A549 (cell line): Measurements from ENCODE around the gene LCP1. TPM values are rescaled to one million over a fixed set of nuclear protein-coding genes. Genes with fewer than 3 reads are reported as not detected.

Experiments
- ATAC-seq, 2 experiments: fragments of 200-7000 bp in 1 of 2; fragments of >200 bp in 1 of 2; cut with Nextera tagmentation in 1 of 2; cut with Tn5 transposase in 1 of 2; 3 replicates each; pipeline versions ENCODE4 v1.8.0 to v1.9.1; 2018 to 2020; ENCODE audit warnings: mild to moderate bottlenecking in 1 of 2, moderate library complexity in 1 of 2
- CTCF ChIA-PET: fragments of 300-600 bp; sonication (Branson Sonifier 250); formaldehyde crosslinking; extraction: SDS; loops from one replicate; lab custom pipeline; 2021; ENCODE audit warnings: antibody characterized with exemption, inconsistent platforms; lab: Yijun Ruan, JAX
- POLR2A ChIA-PET: fragments of 350-600 bp; formaldehyde crosslinking; extraction: SDS; loops from one replicate; lab custom pipeline; 2021; ENCODE audit warnings: antibody characterized with exemption, inconsistent platforms; lab: Yijun Ruan, JAX
- DNase-seq, 2 experiments: peaks; one replicate each; pipeline versions ENCODE4 v3.0.0 to v3.0.0-alpha.2; 2011 to 2016; ENCODE audit warnings: low read depth in 1 of 2, low spot score in 1 of 2
- FAIRE-seq: peaks from 2 replicates; lab custom pipeline; 2011; peaks lifted over from hg19 to GRCh38; lab: Jason Lieb, UNC
- H3K27ac ChIP-seq, 2 experiments: fragments of >200 bp; sonication (Bioruptor Twin); formaldehyde crosslinking; 3 replicates each; pipeline ENCODE4 v1.5.1; 2016 to 2017
- H3K4me1 ChIP-seq: fragments of >200 bp; sonication (Bioruptor Twin); formaldehyde crosslinking; 3 replicates; pipeline ENCODE4 v1.6.1; 2016
- H3K4me2 ChIP-seq: fragments of >200 bp; sonication (Bioruptor Twin); formaldehyde crosslinking; 3 replicates; pipeline ENCODE4 v1.6.1; 2016
- H3K4me3 ChIP-seq: fragments of >200 bp; sonication (Bioruptor Twin); formaldehyde crosslinking; 3 replicates; pipeline ENCODE4 v1.5.1; 2016
- H3K9me3 ChIP-seq: fragments of >200 bp; sonication (Bioruptor Twin); formaldehyde crosslinking; 3 replicates; pipeline ENCODE4 v1.6.1; 2016
- CEBPB ChIP-seq, 2 experiments: fragments of >200 bp in 1 of 2; sonication (Bioruptor Twin) in 1 of 2; formaldehyde crosslinking in 1 of 2; IDR thresholded peaks; 2 replicates each; pipeline ENCODE4 v1.6.1; 2012 to 2016
- CHD4 ChIP-seq: fragments of 200-600 bp; sonication (generic); IDR thresholded peaks from 2 replicates; pipeline ENCODE4 v1.6.1; 2016; ENCODE audit warnings: antibody characterized with exemption, mild to moderate bottlenecking, borderline replicate concordance
- FOSB ChIP-seq: fragments of 250-450 bp; sonication (Bioruptor Pico); IDR thresholded peaks from 2 replicates; pipeline ENCODE4 v1.5.0; 2020; ENCODE audit warnings: mild to moderate bottlenecking, moderate library complexity
- FOXS1 ChIP-seq: fragments of 250-450 bp; sonication (Bioruptor Pico); IDR thresholded peaks from 2 replicates; pipeline ENCODE4 v1.5.0; 2020; ENCODE audit warnings: mild to moderate bottlenecking, moderate library complexity
- HEYL ChIP-seq: fragments of 250-450 bp; sonication (Bioruptor Pico); IDR thresholded peaks from 2 replicates; pipeline ENCODE4 v1.8.0; 2021; ENCODE audit warnings: mild to moderate bottlenecking, moderate library complexity
- JUN ChIP-seq, 2 experiments: fragments of >200 bp; sonication (Bioruptor Twin); formaldehyde crosslinking; IDR thresholded peaks; 2 replicates in 1 of 2; 3 replicates in 1 of 2; pipeline ENCODE4 v1.6.1; 2016 to 2017
- KDM1A ChIP-seq: fragments of 200-600 bp; sonication (generic); IDR thresholded peaks from 2 replicates; pipeline ENCODE4 v1.6.1; 2016; ENCODE audit warnings: low read depth, mild to moderate bottlenecking
- KDM5A ChIP-seq: fragments of 200-600 bp; sonication (generic); IDR thresholded peaks from 2 replicates; pipeline ENCODE4 v1.6.1; 2016; ENCODE audit warnings: antibody characterized with exemption, mild to moderate bottlenecking
- PHF8 ChIP-seq: fragments of 200-600 bp; sonication (generic); IDR thresholded peaks from 2 replicates; pipeline ENCODE4 v1.6.1; 2016; ENCODE audit warnings: low read depth, mild to moderate bottlenecking, antibody characterized with exemption, moderate library complexity, borderline replicate concordance
- POLR2A ChIP-seq: IDR thresholded peaks from 2 replicates; pipeline ENCODE4 v1.6.1; 2012; ENCODE audit warnings: mild to moderate bottlenecking, low read length
- RAD21 ChIP-seq, 2 experiments: fragments of >200 bp in 1 of 2; sonication (Bioruptor Twin) in 1 of 2; formaldehyde crosslinking in 1 of 2; IDR thresholded peaks in 1 of 2; conservative IDR thresholded peaks in 1 of 2; 2 replicates in 1 of 2; 3 replicates in 1 of 2; pipeline ENCODE4 v1.6.1; 2012 to 2018; ENCODE audit warnings: inconsistent platforms in 1 of 2
- RARB ChIP-seq: fragments of 250-450 bp; sonication (Bioruptor Pico); IDR thresholded peaks from 2 replicates; pipeline ENCODE4 v1.8.0; 2021; ENCODE audit warnings: mild to moderate bottlenecking, moderate library complexity
- RCOR1 ChIP-seq: fragments of 150-350 bp; IDR thresholded peaks from 2 replicates; pipeline ENCODE4 v1.6.1; 2014; ENCODE audit warnings: antibody characterized with exemption, low read length, low read depth
- SMC3 ChIP-seq: fragments of >200 bp; sonication (Bioruptor Twin); formaldehyde crosslinking; IDR thresholded peaks from 3 replicates; pipeline ENCODE4 v1.6.1; 2018; ENCODE audit warnings: inconsistent platforms
- TFCP2L1 ChIP-seq: fragments of 250-450 bp; sonication (Bioruptor Pico); IDR thresholded peaks from 2 replicates; pipeline ENCODE4 v1.5.0; 2021; ENCODE audit warnings: mild to moderate bottlenecking
- TP53 ChIP-seq: fragments of 250-450 bp; sonication (Bioruptor Pico); IDR thresholded peaks from 2 replicates; pipeline ENCODE4 v1.5.0; 2021; ENCODE audit warnings: mild to moderate bottlenecking, moderate library complexity
- ZFP36 ChIP-seq: fragments of 450-650 bp; IDR thresholded peaks from 2 replicates; pipeline ENCODE4 v1.6.1; 2014; ENCODE audit warnings: borderline replicate concordance; ENCODE audit not compliant: partially characterized antibody
- ZNF302 ChIP-seq: fragments of 250-450 bp; sonication (Bioruptor Pico); IDR thresholded peaks from 2 replicates; pipeline ENCODE4 v1.9.0; 2021; ENCODE audit warnings: inconsistent platforms, mild to moderate bottlenecking, moderate library complexity
- ZSCAN20 ChIP-seq: fragments of 250-450 bp; sonication (Bioruptor Pico); IDR thresholded peaks from 2 replicates; pipeline ENCODE4 v1.8.0; 2022; ENCODE audit warnings: mild to moderate bottlenecking, moderate library complexity
- WGBS: methylation state at CpG from one replicate; pipeline ENCODE4 v1.1.6; 2017; ENCODE audit errors: missing lambda C conversion rate; 5-methylcytosine and 5-hydroxymethylcytosine counted together
- polyA plus RNA-seq, 4 experiments: library from polyadenylated mRNA; depleted of rRNA in 3 of 4; stranded (reverse); fragments of >200 nt; fragmentation: RNase III in 1 of 4; extraction: RNeasy Plus Mini Kit Qiagen cat#74134 plus additional on column Dnase treatment in 1 of 4; gene quantifications; 2 replicates in 3 of 4; 3 replicates in 1 of 4; pipeline ENCODE4 v1.2.3, GENCODE V29; 2011 to 2017
- TF ChIP-seq, protein P1 (sequence below): fragments of 250-450 bp; sonication (Bioruptor Pico); IDR thresholded peaks from 2 replicates; pipeline ENCODE4 v1.5.0; 2020; ENCODE audit warnings: low read depth, mild to moderate bottlenecking, moderate library complexity
- TF ChIP-seq, protein P2 (sequence below): fragments of 150-350 bp; IDR thresholded peaks from 2 replicates; pipeline ENCODE4 v1.6.1; 2014; ENCODE audit warnings: low read depth, mild to moderate bottlenecking, low read length
- TF ChIP-seq, protein P3 (sequence below): fragments of >200 bp; sonication (Bioruptor Twin); formaldehyde crosslinking; IDR thresholded peaks from 3 replicates; pipeline ENCODE4 v1.6.1; 2016
- TF ChIP-seq, protein P4 (sequence below): fragments of 200-600 bp; sonication (generic); IDR thresholded peaks from 2 replicates; pipeline ENCODE4 v1.6.1; 2016; ENCODE audit warnings: antibody characterized with exemption, mild to moderate bottlenecking, moderate library complexity
- TF ChIP-seq, protein P5 (sequence below): fragments of 450-650 bp; IDR thresholded peaks from 2 replicates; pipeline ENCODE4 v1.6.1; 2014; ENCODE audit warnings: antibody characterized with exemption
- TF ChIP-seq, protein P6 (sequence below): IDR thresholded peaks from 2 replicates; pipeline ENCODE4 v1.6.1; 2012

Gene LCP1
- polyA plus RNA-seq, 2 of the 4 experiments (the other 2 are of a cell fraction) = 0.09 to 0.19 TPM

DNA sequence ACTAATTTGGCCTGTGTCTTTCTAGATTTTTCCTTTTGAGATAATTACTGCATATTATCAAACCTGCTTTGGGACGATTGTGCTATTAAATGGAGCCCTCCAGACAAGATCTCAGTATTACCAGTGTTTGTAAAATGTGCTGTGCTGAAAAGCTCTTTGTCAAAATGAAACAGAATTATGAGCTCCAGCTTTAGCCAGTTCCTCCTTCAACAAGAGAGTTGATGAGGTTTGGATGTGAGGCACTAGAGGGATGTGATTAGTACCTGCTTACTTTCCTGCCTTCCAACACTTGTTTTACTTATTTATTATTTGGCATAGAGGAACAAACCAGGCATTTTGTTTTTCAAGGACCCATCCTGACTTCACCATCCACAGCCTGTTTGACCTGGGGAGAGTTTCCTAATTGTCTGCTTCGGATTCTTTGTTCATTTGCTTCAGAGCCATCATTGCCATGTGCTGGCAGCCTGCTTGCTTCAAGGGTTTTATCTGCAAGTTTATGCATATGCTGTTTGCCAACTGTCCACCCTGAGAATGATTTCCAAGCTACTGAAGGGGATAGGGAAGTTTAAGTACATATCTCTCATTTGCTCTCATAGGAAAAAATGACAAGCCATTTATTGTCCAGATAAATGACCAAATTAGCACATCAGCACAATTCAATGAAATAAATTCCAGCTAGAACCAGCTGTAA is 44.2 kb downstream of the LCP1 start:
- 52% methylated on average over 2 of the region's 2 CpGs for WGBS
- no peak for DNase-seq
- Histone ChIP-seq H3K4me1 (peaks cover 7% of the 10 kb centered on the region), H3K27ac (no peak overlapping the region), H3K4me3 (no peak overlapping the region), H3K9me3 (no peaks in the 10 kb centered on the region), H3K4me2 (no peak overlapping the region)
- ATAC-seq = no peak
- CTCF ChIA-PET = interaction anchor here (0.7 to 6.2 kb wide), 3 partner anchors 11 to 23 kb away, joined by 3 to 31 read pairs (median 4); no protein-coding TSS in a partner anchor
- TF ChIP-seq ZNF302 = no peak
- TF ChIP-seq, protein P1, sequence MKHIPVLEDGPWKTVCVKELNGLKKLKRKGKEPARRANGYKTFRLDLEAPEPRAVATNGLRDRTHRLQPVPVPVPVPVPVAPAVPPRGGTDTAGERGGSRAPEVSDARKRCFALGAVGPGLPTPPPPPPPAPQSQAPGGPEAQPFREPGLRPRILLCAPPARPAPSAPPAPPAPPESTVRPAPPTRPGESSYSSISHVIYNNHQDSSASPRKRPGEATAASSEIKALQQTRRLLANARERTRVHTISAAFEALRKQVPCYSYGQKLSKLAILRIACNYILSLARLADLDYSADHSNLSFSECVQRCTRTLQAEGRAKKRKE (CRISPR knock-in tag) = no peak
- TF ChIP-seq, protein P2, sequence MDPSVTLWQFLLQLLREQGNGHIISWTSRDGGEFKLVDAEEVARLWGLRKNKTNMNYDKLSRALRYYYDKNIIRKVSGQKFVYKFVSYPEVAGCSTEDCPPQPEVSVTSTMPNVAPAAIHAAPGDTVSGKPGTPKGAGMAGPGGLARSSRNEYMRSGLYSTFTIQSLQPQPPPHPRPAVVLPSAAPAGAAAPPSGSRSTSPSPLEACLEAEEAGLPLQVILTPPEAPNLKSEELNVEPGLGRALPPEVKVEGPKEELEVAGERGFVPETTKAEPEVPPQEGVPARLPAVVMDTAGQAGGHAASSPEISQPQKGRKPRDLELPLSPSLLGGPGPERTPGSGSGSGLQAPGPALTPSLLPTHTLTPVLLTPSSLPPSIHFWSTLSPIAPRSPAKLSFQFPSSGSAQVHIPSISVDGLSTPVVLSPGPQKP = no peak
- TF ChIP-seq CHD4 = no peak
- no peak for TF ChIP-seq HEYL
- TF ChIP-seq JUN (IDR thresholded peaks at IDR 0.05) = no peak
- TF ChIP-seq, protein P3, sequence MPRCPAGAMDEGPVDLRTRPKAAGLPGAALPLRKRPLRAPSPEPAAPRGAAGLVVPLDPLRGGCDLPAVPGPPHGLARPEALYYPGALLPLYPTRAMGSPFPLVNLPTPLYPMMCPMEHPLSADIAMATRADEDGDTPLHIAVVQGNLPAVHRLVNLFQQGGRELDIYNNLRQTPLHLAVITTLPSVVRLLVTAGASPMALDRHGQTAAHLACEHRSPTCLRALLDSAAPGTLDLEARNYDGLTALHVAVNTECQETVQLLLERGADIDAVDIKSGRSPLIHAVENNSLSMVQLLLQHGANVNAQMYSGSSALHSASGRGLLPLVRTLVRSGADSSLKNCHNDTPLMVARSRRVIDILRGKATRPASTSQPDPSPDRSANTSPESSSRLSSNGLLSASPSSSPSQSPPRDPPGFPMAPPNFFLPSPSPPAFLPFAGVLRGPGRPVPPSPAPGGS = no peak
- TF ChIP-seq SMC3 = no peak
- TF ChIP-seq ZFP36 = no peak
- TF ChIP-seq FOXS1 (CRISPR knock-in tag) = no peak
- no peak for TF ChIP-seq CEBPB (IDR thresholded peaks at IDR 0.05)
- no peak for TF ChIP-seq TFCP2L1 (CRISPR knock-in tag)
- no peak for TF ChIP-seq KDM5A
- TF ChIP-seq PHF8 = no peak
- TF ChIP-seq, protein P4, sequence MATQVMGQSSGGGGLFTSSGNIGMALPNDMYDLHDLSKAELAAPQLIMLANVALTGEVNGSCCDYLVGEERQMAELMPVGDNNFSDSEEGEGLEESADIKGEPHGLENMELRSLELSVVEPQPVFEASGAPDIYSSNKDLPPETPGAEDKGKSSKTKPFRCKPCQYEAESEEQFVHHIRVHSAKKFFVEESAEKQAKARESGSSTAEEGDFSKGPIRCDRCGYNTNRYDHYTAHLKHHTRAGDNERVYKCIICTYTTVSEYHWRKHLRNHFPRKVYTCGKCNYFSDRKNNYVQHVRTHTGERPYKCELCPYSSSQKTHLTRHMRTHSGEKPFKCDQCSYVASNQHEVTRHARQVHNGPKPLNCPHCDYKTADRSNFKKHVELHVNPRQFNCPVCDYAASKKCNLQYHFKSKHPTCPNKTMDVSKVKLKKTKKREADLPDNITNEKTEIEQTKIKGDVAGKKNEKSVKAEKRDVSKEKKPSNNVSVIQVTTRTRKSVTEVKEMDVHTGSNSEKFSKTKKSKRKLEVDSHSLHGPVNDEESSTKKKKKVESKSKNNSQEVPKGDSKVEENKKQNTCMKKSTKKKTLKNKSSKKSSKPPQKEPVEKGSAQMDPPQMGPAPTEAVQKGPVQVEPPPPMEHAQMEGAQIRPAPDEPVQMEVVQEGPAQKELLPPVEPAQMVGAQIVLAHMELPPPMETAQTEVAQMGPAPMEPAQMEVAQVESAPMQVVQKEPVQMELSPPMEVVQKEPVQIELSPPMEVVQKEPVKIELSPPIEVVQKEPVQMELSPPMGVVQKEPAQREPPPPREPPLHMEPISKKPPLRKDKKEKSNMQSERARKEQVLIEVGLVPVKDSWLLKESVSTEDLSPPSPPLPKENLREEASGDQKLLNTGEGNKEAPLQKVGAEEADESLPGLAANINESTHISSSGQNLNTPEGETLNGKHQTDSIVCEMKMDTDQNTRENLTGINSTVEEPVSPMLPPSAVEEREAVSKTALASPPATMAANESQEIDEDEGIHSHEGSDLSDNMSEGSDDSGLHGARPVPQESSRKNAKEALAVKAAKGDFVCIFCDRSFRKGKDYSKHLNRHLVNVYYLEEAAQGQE = no peak
- TF ChIP-seq, protein P5, sequence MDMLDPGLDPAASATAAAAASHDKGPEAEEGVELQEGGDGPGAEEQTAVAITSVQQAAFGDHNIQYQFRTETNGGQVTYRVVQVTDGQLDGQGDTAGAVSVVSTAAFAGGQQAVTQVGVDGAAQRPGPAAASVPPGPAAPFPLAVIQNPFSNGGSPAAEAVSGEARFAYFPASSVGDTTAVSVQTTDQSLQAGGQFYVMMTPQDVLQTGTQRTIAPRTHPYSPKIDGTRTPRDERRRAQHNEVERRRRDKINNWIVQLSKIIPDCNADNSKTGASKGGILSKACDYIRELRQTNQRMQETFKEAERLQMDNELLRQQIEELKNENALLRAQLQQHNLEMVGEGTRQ = no peak
- TF ChIP-seq RARB (CRISPR knock-in tag) = no peak
- TF ChIP-seq POLR2A = no peak
- no peak for FAIRE-seq
- POLR2A ChIA-PET = no interaction called here

DNA sequence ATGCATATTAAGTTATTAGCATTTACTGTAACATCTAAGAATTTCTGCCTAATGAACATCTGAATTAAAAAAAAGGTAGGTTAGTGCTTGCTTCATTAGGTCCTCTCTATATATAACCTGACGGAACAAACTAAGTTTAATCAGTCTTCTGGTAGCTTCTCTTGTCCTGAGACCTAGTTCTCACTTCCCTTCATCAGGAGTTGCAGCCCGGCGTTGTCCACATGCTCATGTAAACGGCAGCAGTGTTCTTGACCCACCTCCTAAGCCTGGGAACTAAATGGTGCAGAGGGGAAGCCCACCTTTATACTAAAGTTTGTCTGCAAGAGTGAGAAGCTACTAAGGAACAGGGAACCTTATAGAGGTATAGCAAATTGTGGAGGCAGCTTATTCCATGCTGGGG is 45.3 kb downstream of the LCP1 start:
- CTCF ChIA-PET = interaction anchor here (1.8 to 6.2 kb wide), 3 partner anchors 10 to 24 kb away, joined by 4 to 31 read pairs (median 7); no protein-coding TSS in a partner anchor

More for the DNA sequence above, 45.3 kb downstream of the LCP1 start:
- H3K9me3 ChIP-seq = no peaks in the 10 kb centered on the region
- no peaks in the 10 kb centered on the region for H3K4me1 ChIP-seq
- ATAC-seq (no peak), FAIRE-seq (no peak), DNase-seq (no peak)
- WGBS = 80% methylated on average over 4 of the region's 4 CpGs
- no peak overlapping the region for H3K4me2 ChIP-seq
- no peak for TF ChIP-seq ZSCAN20 (CRISPR knock-in tag)
- TF ChIP-seq CHD4 = no peak
- no peak for TF ChIP-seq KDM1A
- TF ChIP-seq FOSB = no peak
- TF ChIP-seq, protein P6, sequence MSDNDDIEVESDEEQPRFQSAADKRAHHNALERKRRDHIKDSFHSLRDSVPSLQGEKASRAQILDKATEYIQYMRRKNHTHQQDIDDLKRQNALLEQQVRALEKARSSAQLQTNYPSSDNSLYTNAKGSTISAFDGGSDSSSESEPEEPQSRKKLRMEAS = no peak
- TF ChIP-seq RAD21 (conservative IDR thresholded peaks at IDR 0.05 in 1 of 2, IDR thresholded peaks at IDR 0.05 in 1 of 2) = no peak
- TF ChIP-seq, protein P2 = no peak
- TF ChIP-seq RCOR1 = no peak
- no peak for TF ChIP-seq TP53 (CRISPR knock-in tag)
- POLR2A ChIA-PET = no interaction called here
- no peak overlapping the region for H3K27ac ChIP-seq
- no peak overlapping the region for H3K4me3 ChIP-seq
